Measurements from ENCODE around the gene C1R.

GRCh38 chr12:7116916-7117315 lies 24.7 kb upstream of the C1R start:
- TF ChIP-seq CTCF (IDR thresholded peaks at IDR 0.05; ENCODE audit: control extremely low read depth in 1 of 3, insufficient read depth in 1 of 3, low read depth in 1 of 3, low read length in 3 of 3): no peak
- no peak for TF ChIP-seq EZH2 (IDR thresholded peaks at IDR 0.05; ENCODE audit: low read depth, low read length, severe bottlenecking)
- TF ChIP-seq ZNF274 (IDR thresholded peaks at IDR 0.05; ENCODE audit: borderline replicate concordance, extremely low read depth, low read length): no peak
- no peak for TF ChIP-seq EP300 (IDR thresholded peaks at IDR 0.05; ENCODE audit: borderline replicate concordance in 1 of 2, low read depth in 2 of 2, low read length in 2 of 2)
- no peak for TF ChIP-seq RAD21 (IDR thresholded peaks at IDR 0.05 in 1 of 2, conservative IDR thresholded peaks at IDR 0.05 in 1 of 2; ENCODE audit: low read depth in 2 of 2, low read length in 2 of 2)
- TF ChIP-seq TAF7 (optimal IDR thresholded peaks at IDR 0.05; ENCODE audit: borderline replicate concordance, low read depth, low read length): no peak
- TF ChIP-seq POLR2AphosphoS5 (IDR thresholded peaks at IDR 0.05; ENCODE audit: low read depth, low read length): no peak
- TF ChIP-seq POLR2A (IDR thresholded peaks at IDR 0.05; ENCODE audit: control extremely low read depth in 1 of 2, low read depth in 2 of 2, low read length in 2 of 2): no peak
- no peak for TF ChIP-seq TCF12 (IDR thresholded peaks at IDR 0.05; ENCODE audit: low read depth, low read length)
- TF ChIP-seq, protein P1, sequence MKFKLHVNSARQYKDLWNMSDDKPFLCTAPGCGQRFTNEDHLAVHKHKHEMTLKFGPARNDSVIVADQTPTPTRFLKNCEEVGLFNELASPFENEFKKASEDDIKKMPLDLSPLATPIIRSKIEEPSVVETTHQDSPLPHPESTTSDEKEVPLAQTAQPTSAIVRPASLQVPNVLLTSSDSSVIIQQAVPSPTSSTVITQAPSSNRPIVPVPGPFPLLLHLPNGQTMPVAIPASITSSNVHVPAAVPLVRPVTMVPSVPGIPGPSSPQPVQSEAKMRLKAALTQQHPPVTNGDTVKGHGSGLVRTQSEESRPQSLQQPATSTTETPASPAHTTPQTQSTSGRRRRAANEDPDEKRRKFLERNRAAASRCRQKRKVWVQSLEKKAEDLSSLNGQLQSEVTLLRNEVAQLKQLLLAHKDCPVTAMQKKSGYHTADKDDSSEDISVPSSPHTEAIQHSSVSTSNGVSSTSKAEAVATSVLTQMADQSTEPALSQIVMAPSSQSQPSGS (IDR thresholded peaks at IDR 0.05; ENCODE audit: low read length): no peak
- no peak for TF ChIP-seq SP1 (IDR thresholded peaks at IDR 0.05; ENCODE audit: low read depth, low read length)
- TF ChIP-seq RFX5 (IDR thresholded peaks at IDR 0.05; ENCODE audit: borderline replicate concordance, low read depth, low read length): no peak
- no peak for TF ChIP-seq HDAC6 (IDR thresholded peaks at IDR 0.05; ENCODE audit: low read depth, low read length)
